SU-DHL-6 (cell line): ENCODE results near the gene MAP3K8.

ENCODE experiments used
- H2AFZ ChIP-seq: fragments of 200-600 bp; sonication (generic); 2 replicates; pipeline ENCODE4 v1.6.1; 2014; ENCODE audit warnings: low read depth, mild to moderate bottlenecking, moderate library complexity, mixed read lengths, antibody characterized with exemption, low read length; ENCODE audit not compliant: severe bottlenecking
- H3F3A ChIP-seq: fragments of 200-600 bp; shearing (Covaris generic); 2 replicates; pipeline ENCODE4 v1.6.0; 2016; ENCODE audit warnings: antibody characterized with exemption, mild to moderate bottlenecking; ENCODE audit not compliant: insufficient read depth
- H3K27ac ChIP-seq: fragments of 200-600 bp; sonication (generic); 2 replicates; pipeline ENCODE4 v1.5.1; 2016; ENCODE audit warnings: low read depth, mild to moderate bottlenecking, low read length, moderate library complexity, mixed read lengths
- H3K27me3 ChIP-seq: fragments of 200-600 bp; sonication (generic), shearing (Covaris generic); 2 replicates; pipeline ENCODE4 v1.6.0; 2014; ENCODE audit warnings: mild to moderate bottlenecking, low read length
- H3K36me3 ChIP-seq: fragments of 200-600 bp; sonication (generic); 2 replicates; pipeline ENCODE4 v1.6.1; 2014; ENCODE audit warnings: mild to moderate bottlenecking, low read length, mixed read lengths
- H3K4me2 ChIP-seq: fragments of 300-600, 200-600 bp; shearing (Covaris generic), sonication (generic); 2 replicates; pipeline ENCODE4 v1.6.0; 2014; ENCODE audit warnings: low read length, low read depth, mild to moderate bottlenecking; ENCODE audit not compliant: poor library complexity, severe bottlenecking
- H3K4me3 ChIP-seq: fragments of 200-600 bp; sonication (generic); 2 replicates; pipeline ENCODE4 v1.5.1; 2014; ENCODE audit warnings: antibody characterized with exemption, low read length, mild to moderate bottlenecking, mixed read lengths; ENCODE audit not compliant: insufficient read depth, poor library complexity, severe bottlenecking
- H3K79me2 ChIP-seq: fragments of 200-600 bp; sonication (generic); 2 replicates; pipeline ENCODE4 v1.6.1; 2014; ENCODE audit warnings: mild to moderate bottlenecking, low read length, moderate library complexity; ENCODE audit not compliant: insufficient read depth
- H3K9ac ChIP-seq: fragments of 200-600 bp; sonication (generic); 2 replicates; pipeline ENCODE4 v1.7.0; 2014; ENCODE audit warnings: mild to moderate bottlenecking, low read length
- H3K9me2 ChIP-seq: fragments of 200-600 bp; sonication (generic); replicated peaks from 2 replicates; pipeline ENCODE4 v1.6.1; 2014; ENCODE audit warnings: low read length; ENCODE audit not compliant: insufficient read depth
- H3K9me3 ChIP-seq: fragments of 200-600 bp; sonication (generic); 2 replicates; pipeline ENCODE4 v1.6.1; 2014; ENCODE audit warnings: low read length, mixed read lengths; ENCODE audit not compliant: insufficient read depth
- H4K20me1 ChIP-seq: fragments of 200-600 bp; sonication (generic); 2 replicates; pipeline ENCODE4 v1.6.1; 2014; ENCODE audit warnings: low read depth, mild to moderate bottlenecking, antibody characterized with exemption, low read length, moderate library complexity, mixed read lengths
- EZH2phosphoT487 ChIP-seq: fragments of 200-600 bp; sonication (generic), shearing (Covaris generic); conservative IDR thresholded peaks from 2 replicates; pipeline ENCODE4 v1.6.1; 2018; ENCODE audit warnings: mild to moderate bottlenecking, antibody characterized with exemption, low read length, moderate library complexity, mixed read lengths
- TF ChIP-seq, protein P1 (sequence below): fragments of 200-600 bp; sonication (generic); IDR thresholded peaks from one replicate; pipeline ENCODE4 v1.5.1; 2017; ENCODE audit warnings: antibody characterized with exemption, mild to moderate bottlenecking, low read length, moderate library complexity; ENCODE audit not compliant: insufficient read depth, poor library complexity, severe bottlenecking

MAP3K8 gene

DNA sequence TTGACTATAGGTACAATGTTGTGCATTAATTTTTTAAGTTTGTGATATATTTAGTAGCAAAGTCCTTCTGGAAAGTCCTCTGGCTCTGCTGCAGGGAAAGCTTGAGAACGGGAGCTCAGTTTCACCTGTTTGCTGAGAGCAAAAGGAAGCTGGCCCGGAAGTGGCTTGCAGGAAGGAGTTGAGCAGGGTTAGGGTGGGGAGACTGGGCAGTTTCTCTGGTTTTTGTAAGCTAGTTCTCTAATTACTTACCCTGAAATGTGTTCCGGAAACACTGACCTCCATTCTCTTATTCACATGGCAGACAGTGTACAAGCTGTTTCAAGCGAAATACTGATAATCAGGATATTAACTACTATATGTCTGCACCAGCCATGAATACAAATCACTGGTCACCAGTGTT is 22.3 kb downstream of the MAP3K8 start:
- H3K9me2 ChIP-seq: no peaks in the 10 kb centered on the region
- TF ChIP-seq, protein P1, sequence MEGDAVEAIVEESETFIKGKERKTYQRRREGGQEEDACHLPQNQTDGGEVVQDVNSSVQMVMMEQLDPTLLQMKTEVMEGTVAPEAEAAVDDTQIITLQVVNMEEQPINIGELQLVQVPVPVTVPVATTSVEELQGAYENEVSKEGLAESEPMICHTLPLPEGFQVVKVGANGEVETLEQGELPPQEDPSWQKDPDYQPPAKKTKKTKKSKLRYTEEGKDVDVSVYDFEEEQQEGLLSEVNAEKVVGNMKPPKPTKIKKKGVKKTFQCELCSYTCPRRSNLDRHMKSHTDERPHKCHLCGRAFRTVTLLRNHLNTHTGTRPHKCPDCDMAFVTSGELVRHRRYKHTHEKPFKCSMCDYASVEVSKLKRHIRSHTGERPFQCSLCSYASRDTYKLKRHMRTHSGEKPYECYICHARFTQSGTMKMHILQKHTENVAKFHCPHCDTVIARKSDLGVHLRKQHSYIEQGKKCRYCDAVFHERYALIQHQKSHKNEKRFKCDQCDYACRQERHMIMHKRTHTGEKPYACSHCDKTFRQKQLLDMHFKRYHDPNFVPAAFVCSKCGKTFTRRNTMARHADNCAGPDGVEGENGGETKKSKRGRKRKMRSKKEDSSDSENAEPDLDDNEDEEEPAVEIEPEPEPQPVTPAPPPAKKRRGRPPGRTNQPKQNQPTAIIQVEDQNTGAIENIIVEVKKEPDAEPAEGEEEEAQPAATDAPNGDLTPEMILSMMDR: no peak
- no peak for TF ChIP-seq EZH2phosphoT487
- H3K9me3 ChIP-seq: no peaks in the 10 kb centered on the region
- no peak overlapping the region for H3K9ac ChIP-seq
- H2AFZ ChIP-seq: peak overlapping the region; percentile 30
- H3K27me3 ChIP-seq: no peaks in the 10 kb centered on the region
- H3K36me3 ChIP-seq: no peaks in the 10 kb centered on the region
- H3K79me2 ChIP-seq: no peaks in the 10 kb centered on the region
- H3K27ac ChIP-seq: no peak overlapping the region
- H3K4me2 ChIP-seq: peak overlapping the region; percentile 16
- no peak overlapping the region for H3K4me3 ChIP-seq
- no peaks in the 10 kb centered on the region for H4K20me1 ChIP-seq
- H3F3A ChIP-seq: no peaks in the 10 kb centered on the region

- H3F3A ChIP-seq: no peaks in the 10 kb centered on the region
- no peak for TF ChIP-seq EZH2phosphoT487
- TF ChIP-seq, protein P1: no peak
- no peaks in the 10 kb centered on the region for H3K9me3 ChIP-seq
- no peak overlapping the region for H3K27ac ChIP-seq
- H3K79me2 ChIP-seq: no peaks in the 10 kb centered on the region
- H3K4me3 ChIP-seq: no peak overlapping the region
- no peaks in the 10 kb centered on the region for H3K9me2 ChIP-seq
- H3K4me2 ChIP-seq: no peak overlapping the region
- H2AFZ ChIP-seq: no peak overlapping the region
- H3K36me3 ChIP-seq: no peaks in the 10 kb centered on the region
- H3K27me3 ChIP-seq: no peaks in the 10 kb centered on the region
- H3K9ac ChIP-seq: no peak overlapping the region
- H4K20me1 ChIP-seq: no peaks in the 10 kb centered on the region
Observed at GRCh38 chr10:30459283-30459682, 25.3 kb downstream of the MAP3K8 start.

GRCh38 chr10:30460121-30460520 is 26.1 kb downstream of the MAP3K8 start:
- H4K20me1 ChIP-seq: no peaks in the 10 kb centered on the region
- H3K4me2 ChIP-seq: no peak overlapping the region
- no peak overlapping the region for H2AFZ ChIP-seq
- no peaks in the 10 kb centered on the region for H3F3A ChIP-seq
- no peaks in the 10 kb centered on the region for H3K79me2 ChIP-seq
- TF ChIP-seq, protein P1: no peak
- TF ChIP-seq EZH2phosphoT487: no peak
- no peaks in the 10 kb centered on the region for H3K27me3 ChIP-seq
- no peaks in the 10 kb centered on the region for H3K9me2 ChIP-seq
- no peak overlapping the region for H3K4me3 ChIP-seq
- H3K36me3 ChIP-seq: no peaks in the 10 kb centered on the region
- no peak overlapping the region for H3K9ac ChIP-seq
- H3K9me3 ChIP-seq: no peaks in the 10 kb centered on the region
- no peak overlapping the region for H3K27ac ChIP-seq
